ENCODE results near the gene RETREG2.

Gene RETREG2

DNA sequence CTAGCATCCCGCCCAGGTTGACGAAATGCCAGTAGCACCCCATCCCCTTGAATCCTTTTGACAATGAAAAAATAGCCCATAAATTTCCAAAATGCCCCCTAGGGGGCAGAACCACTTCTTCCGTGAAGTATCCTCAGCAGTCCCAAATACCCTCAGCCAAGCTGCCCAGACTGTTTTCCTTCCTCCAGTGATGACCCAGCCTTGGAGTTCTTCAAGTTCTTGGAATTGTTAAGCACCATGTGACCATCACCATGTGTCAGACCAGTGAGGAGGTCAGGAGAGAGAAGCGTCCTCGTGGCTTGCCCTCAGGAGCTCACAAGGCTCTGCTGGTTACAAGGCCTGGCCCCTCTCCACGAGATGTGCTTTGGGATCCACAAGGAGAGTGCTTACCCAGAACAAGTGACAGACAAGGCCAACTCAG is 6.8 kb upstream of the RETREG2 start:
- DNase-seq: peak; percentile 65

DNA sequence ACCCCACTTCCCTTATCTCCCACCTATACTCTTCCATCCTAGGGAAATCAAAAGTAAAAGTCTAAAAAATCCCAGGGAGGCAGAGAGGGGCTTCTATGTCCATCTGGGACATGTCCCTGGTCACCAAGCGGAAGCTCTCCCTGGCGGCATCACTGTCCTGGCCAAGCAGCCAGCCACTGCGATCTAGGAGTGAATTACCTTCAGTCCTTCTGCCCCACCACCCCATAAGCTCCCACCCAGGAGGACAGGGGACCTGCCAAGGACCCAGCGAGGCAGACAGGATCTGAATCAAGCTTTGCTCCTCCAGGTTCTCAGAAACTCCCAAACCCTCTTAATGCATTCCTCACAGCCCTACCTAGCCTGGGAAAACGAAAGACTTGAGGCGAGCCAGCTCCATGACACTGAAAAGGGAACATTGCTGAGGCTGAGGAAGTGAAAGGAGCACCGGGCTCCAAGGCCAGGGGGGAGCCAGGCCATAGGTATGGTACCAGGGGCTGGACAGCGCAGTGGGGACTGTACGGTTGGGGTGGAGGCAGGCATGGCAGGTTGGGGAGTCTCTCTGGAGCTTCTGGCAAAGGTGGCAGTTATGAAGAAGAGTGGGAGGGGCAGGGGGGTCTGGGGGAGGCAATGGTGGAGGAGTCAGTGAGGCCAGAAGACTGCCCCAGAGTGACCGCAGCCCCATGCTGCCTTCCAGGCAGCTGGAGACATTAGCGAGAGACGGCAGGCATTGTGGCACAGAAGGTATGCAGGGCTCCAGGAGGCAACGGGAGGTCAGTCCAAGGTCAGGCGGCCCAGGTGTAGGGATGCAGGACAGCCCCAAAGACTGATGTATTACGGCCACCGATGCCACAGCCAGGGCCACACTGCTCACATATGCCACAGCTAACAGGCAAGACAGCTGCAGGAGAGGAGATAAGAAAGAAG is 5.6 kb upstream of the RETREG2 start:
- DNase-seq: peak; percentile 33

DNA sequence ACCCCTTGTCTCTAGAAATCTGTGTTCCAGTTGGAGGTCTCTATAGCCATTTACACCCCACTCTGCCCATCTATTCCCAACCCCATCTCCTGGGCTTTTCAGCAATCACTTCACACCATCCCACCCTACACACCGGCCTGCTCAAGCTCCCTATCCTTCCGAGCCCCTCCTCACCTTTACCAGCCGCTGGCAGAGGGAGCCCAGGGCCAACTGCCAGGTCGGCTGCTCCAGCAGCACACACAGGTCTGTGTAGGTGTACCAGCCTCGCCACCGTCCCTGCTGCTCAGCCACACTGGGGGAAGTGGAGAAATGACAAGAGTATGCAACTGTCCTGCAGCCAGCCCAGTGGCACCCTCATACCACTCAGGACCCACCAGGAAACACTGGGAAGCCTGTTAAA is 4.9 kb upstream of the RETREG2 start:
- DNase-seq: no peak

DNA sequence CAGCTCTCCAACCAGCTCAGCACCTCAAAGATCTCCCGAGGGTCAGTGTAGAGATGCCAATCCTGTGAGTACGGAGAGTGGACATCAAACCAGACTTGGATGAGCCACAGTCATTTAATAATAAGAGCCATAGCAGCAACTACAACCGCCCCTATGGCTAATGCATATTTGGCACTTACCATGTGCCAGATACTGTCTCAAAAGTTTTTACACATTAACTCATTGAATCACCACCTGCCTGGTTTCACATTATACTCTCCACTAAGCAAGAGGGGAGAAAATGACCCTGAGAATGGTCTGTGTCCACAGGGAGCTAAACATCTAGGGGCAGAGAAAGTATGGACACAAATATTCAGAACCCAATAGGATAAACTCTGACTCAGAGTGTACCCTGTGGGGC is 3.9 kb upstream of the RETREG2 start:
- DNase-seq: no peak

DNA sequence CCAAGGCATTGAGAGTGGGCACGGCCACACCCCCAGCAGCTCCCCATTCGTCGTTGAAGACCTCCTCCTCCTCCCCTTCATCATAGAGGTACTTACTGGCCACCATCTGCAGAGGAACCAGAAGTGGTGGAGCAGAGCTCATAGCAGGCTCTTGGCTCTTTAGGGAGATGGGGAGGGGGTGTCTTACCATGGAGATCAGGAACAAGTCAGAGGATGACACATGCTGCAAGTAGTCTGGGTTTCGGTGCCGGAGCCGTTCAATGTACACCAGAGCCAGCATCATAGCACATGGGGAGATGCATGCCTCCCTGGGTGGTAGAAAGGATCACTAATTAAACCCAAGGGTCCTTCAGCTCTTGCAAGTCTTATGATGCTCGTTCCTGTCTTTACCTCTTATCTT is 3.3 kb upstream of the RETREG2 start:
- DNase-seq: no peak

DNA sequence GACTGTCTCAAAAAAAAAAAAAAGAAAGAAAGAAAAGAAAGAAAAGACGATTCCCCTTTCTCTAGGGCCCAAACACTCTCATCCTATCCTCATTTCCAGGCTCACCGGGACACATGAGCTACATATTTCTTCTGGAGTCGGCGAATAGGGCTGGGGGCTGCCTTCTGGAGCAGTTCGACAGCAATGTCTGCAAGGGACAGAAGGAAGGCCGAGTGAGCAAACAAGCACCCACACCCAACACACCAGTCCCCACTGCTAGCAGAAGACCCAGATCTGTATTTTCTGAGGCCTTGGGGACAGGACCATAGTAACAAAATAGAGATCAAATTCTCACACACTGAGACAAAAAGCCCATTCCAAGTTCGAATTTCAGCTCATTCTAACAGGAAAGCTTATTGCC is 2.6 kb upstream of the RETREG2 start:
- no peak for DNase-seq

DNA sequence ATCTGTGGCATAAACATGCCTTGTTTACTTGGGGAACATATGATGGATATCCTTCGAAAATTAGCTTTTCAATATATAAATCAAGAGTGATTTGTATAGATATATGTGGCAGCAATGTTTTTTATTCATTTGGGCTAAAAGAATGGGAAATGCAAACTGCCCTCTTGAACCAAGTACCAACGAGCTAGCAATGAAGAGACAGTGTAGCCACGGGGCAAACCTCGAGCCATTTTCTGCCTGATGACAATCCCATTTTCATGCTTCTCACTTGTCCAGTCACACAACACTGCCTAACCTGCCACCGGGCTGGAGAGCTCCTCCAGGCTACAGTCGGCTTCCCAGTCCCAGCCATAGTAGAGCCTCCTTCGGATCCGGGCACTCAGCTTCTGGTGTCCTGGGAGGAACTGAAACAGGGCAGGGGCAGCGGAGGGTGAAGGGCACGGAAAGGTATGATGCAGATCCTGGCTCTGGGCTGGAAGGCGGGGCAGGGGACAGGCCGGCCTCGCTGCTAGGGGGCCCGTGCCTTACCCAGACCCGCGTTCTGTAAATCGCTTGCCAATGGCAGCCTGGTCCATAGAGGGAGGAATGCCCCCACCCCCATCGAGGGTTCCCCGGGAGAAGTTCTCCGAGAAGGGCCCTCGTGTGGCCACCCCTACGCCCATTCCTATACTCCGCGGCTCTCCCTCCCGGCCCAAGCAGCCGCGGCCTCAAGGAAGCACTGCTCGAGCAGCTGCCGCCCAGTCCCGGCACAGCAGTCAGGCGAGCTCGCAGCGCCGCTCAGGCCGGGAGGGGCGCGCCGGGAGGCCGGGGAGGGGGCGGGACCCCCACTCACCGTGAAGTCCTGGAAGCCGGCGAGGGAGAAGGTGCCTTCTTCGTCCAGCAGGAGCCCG is 1.9 kb upstream of the RETREG2 start:
- peak; percentile 43 for DNase-seq

DNA sequence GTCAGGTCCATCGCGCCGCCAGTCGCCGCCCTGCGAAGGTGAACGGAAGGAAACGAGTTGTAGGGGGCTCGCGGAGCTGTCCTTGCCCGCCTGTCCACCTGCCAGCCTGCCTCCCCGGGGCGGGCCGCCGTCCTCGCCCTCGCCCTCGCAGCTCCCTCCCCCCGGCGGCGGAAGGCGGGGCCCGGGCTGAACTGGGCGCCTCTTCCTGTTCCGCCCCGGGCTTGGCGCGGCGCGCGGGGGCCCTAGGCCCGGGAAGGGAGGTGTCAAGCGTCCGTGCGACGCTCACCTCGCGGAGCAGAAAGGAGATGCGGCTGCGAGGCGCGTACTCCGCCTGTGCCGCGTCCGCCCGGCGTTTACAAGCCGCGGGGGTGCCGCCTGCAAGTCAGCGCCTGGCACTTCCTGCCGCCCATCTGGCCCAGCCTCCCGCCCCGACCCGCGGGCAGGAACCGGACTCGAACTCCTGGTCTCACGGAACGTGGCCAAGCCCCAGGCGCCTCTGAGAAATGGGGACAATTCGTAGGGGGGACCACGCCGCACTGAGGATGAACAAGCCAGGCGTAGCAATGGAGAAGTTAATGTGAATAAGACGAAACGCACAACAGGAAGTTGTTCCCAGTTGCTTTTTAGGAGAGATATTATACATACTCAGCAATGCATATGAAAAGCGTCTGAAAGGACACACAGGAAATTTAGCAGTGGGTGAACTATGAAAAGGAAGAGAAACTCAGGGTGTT is 1.1 kb upstream of the RETREG2 start, which contains the start of gene CNPPD1:
Gene CNPPD1 (minus strand): TSS at position 108 of the 734 bp plus-strand sequence. CDS start 97 bp downstream, at position 11.
- peak; percentile 89 for DNase-seq

DNA sequence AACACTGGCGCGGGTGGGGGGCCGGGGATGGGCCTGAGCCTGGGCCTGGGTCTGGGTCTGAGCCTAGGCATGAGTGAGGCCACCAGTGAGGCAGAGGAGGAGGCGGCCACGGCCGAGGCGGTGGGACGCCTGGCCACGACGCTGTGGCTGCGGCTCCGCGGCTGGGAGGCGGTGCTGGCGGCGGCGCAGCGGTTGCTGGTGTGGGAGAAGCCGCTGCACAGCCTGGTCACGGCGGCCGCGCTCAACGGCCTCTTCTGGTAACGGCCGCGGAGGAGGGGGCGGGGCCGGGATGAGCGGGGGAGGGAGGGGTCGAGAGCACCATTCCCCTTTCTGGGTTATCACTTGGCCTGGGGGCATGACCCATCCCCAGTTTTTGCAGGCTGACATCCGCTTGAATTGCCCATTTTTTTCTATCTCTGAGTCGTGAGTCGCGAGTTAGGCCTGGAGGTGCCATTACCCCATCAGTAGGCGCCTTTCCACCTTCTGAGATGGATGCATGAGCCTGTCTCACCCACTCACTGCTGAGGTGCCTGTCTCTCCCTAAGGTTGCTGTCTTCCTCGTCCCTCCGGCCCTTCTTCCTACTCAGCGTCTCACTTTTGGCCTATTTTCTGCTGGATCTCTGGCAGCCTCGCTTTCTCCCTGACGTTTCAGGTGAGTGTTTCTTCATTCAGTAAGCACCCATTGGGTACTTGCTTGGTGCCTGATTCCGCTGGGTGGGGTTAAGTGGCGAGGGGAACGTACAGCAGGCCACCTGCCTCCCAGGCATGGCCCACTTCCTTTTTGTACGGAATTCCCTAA is 501 bp downstream of the RETREG2 start:
- DNase-seq: peak; percentile 38

DNA sequence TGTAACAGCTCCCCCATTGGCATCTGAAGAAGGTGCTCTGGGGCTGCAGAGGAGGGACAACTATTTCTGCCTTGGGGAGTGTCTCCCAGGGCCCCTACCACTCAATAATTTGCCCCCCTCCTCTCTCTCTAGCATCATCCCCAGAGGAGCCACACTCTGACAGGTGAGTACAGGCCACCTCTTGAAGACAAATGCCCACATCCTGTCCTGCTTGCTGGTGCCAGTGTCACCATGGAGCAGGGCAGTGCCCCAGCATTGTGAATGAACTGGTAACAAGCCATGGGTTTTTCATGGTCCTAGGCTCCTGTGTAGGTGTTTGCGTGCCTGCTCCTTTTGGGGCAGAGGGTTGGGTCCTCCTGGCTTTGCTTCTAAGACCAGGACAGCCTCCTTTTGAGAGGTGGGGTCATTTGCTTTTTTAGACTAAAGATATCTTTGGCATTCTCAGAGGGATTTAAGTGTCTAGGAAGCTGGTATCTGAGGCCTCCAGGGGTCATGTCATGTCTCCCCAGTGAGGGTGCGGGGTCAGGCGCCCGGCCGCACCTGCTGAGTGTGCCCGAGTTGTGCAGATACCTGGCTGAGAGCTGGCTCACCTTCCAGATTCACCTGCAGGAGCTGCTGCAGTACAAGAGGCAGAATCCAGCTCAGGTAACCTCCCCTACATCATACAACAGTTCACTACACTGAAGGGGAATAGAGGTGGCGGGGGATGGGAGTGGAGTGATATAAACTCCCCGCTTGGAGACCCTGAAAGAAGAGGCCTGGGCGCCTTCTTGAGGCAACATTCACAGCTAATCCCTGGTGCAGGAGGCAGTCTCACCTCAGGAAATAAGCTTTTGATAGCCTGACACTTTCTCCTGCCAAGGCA is 1.8 kb downstream of the RETREG2 start:
- no peak for DNase-seq

DNA sequence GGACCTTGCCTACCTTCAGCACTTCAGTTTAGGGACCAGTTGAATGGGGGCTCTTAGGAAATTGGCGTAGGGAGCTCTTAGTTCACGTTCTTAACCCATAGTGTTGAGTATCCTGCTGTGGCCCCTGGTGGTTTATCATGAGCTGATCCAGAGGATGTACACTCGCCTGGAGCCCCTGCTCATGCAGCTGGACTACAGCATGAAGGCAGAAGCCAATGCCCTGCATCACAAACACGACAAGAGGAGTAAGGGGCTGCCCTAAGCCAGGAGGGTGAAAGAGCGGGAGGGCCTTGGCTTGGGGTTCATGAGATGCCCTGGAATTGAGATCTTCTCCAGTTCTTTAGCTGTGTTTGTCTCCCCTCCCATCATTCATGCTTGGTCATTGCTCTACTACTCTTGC is 2.9 kb downstream of the RETREG2 start:
- no peak for DNase-seq

DNA sequence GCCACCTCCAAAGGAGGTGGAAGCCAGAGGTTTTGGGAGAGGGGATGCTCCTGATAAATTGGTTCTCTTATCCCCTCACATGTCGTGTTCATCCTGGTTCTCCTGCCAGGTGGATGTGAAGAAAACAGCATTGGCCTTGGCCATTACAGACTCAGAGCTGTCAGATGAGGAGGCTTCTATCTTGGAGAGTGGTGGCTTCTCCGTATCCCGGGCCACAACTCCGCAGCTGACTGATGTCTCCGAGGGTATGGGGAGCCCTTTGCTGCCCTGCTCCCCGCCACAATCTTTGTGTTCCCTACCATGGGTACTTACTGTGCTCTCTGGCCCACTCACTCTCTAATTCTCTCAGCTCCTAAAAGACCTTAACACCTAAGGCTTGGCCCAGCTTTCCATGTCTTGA is 3.5 kb downstream of the RETREG2 start:
- DNase-seq: no peak

DNA sequence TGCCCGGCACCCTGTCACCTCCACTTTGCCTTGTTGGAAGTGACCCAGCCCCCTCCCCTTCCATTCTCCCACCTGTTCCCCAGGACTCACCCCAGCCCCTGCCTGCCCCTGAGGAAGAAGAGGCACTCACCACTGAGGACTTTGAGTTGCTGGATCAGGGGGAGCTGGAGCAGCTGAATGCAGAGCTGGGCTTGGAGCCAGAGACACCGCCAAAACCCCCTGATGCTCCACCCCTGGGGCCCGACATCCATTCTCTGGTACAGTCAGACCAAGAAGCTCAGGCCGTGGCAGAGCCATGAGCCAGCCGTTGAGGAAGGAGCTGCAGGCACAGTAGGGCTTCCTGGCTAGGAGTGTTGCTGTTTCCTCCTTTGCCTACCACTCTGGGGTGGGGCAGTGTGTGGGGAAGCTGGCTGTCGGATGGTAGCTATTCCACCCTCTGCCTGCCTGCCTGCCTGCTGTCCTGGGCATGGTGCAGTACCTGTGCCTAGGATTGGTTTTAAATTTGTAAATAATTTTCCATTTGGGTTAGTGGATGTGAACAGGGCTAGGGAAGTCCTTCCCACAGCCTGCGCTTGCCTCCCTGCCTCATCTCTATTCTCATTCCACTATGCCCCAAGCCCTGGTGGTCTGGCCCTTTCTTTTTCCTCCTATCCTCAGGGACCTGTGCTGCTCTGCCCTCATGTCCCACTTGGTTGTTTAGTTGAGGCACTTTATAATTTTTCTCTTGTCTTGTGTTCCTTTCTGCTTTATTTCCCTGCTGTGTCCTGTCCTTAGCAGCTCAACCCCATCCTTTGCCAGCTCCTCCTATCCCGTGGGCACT is 4.5 kb downstream of the RETREG2 start:
- no peak for DNase-seq

DNA sequence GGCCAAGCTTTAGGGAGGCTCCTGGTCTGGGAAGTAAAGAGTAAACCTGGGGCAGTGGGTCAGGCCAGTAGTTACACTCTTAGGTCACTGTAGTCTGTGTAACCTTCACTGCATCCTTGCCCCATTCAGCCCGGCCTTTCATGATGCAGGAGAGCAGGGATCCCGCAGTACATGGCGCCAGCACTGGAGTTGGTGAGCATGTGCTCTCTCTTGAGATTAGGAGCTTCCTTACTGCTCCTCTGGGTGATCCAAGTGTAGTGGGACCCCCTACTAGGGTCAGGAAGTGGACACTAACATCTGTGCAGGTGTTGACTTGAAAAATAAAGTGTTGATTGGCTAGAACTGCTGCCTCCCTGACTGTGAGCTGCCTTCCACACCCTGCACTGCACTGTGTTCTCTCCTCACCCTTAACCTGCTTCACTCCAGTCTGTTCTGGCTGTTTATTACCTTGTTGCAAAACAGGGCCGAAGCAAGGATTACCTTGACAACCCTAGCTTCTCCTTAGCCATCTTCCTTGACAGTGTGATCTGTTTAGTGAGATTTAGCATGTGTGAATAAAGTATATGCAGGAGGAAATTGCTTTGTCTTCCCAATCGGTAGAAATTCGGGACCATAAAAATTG is 5.2 kb downstream of the RETREG2 start:
- no peak for DNase-seq

DNA sequence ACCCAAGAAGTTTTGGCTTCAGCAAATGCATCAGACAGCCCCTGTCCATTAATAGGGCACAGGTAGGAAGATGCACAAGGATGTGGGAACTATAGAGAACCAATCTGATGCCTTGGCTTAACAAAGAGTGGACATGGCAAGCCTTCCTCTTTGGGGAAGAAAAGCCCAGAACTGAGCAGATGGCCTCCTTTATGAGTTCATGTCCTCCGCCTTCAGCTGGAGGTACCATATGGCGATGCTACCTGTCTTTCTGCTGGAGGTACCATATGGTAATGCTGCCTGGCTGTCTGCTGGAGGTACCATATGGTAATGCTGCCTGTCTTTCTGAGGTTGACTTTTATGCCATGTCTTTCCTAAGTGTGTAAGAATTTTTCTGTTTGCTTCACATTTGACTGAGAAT is 6.0 kb downstream of the RETREG2 start:
- no peak for DNase-seq

DNA sequence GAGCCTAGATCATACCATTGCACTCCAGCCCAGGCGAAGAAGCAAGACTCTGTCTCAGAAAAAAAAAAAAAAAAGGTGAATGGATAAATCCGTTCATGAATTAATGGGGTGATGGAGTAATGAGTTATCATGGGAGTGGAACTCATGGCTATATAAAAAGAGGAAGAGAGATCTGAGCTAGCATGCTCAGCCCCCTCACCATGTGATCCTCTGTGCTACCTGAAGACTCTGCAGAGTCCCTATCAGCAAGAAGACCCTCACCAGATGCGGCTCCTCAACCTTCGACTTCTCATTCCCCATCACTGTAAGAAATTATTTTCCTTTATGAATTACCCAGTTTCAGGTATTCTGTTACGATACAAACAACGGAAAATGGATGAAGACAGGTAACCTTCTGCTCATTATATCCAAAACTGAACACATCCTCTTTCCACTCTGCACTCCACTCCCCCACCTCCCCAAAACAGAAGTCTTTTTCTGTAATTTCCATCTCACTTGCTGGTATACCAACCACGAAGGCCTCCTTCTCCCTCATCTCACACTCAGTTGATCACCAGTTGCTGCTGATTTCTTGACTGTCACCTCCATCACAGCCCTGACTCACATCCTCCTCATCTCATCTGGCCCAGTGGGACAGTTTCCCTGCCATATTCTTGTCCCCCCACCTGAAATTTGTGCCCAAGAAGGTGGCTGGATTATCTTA is 8.8 kb downstream of the RETREG2 start:
- no peak for DNase-seq

DNA sequence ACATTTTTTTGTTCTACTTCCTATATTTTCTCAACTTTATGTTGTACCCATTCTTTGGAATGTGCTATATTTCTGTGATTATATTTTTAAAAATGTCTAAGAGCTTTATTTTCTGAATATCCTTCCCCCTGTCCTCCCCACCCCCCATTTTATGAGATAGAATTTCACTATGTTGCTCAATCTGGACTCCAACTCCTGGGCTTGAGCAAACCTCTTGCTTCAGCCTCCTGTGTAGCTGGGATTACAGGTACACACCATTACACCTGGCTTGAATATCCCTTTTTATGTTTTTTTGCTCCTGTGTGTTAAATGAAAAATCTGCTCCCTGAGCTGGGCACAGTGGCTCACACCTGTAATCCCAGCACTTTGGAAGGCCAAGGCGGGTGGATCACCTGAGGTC is 19.3 kb downstream of the RETREG2 start:
- peak; percentile 0 for DNase-seq

DNA sequence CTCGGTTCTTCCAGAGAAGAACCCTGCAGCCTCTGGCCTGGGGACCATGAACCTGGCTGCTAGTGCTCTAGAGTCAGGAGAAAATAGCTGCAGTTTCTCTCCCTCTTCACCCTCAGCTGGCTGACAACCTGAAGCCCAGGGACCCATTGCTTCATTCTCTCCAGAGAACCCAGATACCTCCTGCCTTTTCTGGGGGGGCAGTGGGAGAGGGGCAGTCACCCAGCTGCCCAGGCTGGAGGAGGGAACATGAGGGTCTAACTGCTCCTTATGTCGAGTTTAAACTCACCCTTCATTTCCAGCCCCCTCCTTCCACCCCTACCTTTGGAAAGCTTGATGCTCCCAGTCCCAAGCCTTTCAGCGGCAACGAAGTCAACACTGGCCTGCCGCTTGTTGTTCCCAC is 20.9 kb downstream of the RETREG2 start:
- DNase-seq: peak; percentile 0
